ENCODE results near the gene CTSL. TPM values are rescaled to one million over a fixed set of nuclear protein-coding genes. Genes with fewer than 3 reads are reported as not detected.

CTSL gene
- total RNA-seq, 2 donors from 2014 or later = 176 to 195 TPM

Other genes with a start within 250 kb of the CTSL start
- 10 to 100 TPM; 33.2 to 34.3 TPM for gene DAPK1, start 228.3 kb upstream of the CTSL start, total RNA-seq
- not detected for gene SPATA31E1, start 156.8 kb downstream of the CTSL start, total RNA-seq
- not detected for gene SPATA31C1, start 191.8 kb downstream of the CTSL start, total RNA-seq
- 1 to 10 TPM; 5.0 to 5.3 TPM for gene CDK20, start 248.4 kb downstream of the CTSL start, total RNA-seq